GM18861 (cell line): Measurements from ENCODE around the gene PLCG2.
"Not testable (repeated sequence)": the region's sequence is repeated elsewhere in the genome, so short reads cannot be mapped to it uniquely, and the experiment has no call there.

Source experiments
- ATAC-seq: cut with Tn5 transposase; IDR thresholded peaks from one replicate; pipeline ENCODE4 v1.9.1; 2021; ENCODE audit not compliant: unreplicated experiment

Gene PLCG2

GRCh38 chr16:81987121-81987520 lies 208.0 kb downstream of the PLCG2 start:
- ATAC-seq, result no peak

- no peak for ATAC-seq
Observed at GRCh38 chr16:81987706-81988105, 208.6 kb downstream of the PLCG2 start.

DNA sequence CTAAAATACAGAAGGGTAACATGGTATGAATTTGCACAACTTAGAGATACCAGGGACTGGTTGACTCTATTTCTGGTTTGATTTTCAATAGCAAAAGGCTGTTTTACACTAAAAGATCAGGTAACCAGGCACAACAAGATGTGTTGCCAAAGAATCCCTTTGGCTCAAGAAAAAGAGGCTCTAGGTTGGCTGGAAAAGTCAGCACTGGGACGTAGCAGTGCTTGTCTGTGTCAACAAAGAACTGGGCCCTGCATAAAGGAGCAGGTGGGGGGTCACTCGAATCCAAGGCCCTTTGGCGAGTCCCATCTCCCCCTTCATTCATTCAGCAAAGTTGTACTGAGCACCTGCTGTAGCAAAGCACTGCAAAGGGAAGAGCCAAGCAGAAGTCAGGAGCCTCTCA lies 213.8 kb downstream of the PLCG2 start:
- ATAC-seq, result no peak

DNA sequence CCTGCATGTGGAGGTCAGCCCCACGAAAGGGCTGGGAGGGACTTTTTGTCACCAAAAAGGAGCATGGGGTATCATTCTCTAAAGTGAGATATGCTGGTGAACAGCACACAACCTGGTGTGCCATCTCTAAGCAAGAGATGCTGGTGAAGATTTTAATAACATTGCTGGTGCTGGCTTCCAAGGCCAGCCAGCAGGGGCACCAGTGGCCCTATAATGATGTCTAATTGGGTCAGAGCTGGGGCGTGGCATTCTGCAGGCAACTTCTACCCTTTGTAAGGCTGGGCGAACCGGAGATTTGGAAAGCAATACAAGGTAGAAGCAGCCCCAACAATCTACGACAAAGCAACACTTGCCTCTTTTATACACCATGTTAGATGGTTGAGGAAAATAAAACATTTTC lies 215.4 kb downstream of the PLCG2 start:
- ATAC-seq, result no peak

DNA sequence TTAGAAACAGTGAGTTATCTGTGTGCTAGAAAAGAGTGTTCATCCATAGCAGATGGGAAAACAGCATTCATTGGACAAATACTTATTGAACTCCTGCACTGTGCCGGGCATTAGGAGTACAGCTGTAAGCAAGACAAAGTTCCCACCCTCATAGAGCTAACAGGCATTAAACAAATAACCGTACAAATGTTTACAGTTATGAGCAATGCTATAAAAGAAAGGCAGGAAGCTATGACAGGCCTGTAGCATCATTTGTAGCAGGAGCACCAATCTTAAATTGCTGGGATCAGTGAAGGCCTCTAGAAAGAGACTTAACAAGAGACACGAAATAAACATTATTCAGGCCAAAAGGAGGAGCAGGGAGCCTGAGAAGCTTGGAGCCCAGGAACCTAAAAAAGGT lies 216.6 kb downstream of the PLCG2 start:
- ATAC-seq, result no peak

DNA sequence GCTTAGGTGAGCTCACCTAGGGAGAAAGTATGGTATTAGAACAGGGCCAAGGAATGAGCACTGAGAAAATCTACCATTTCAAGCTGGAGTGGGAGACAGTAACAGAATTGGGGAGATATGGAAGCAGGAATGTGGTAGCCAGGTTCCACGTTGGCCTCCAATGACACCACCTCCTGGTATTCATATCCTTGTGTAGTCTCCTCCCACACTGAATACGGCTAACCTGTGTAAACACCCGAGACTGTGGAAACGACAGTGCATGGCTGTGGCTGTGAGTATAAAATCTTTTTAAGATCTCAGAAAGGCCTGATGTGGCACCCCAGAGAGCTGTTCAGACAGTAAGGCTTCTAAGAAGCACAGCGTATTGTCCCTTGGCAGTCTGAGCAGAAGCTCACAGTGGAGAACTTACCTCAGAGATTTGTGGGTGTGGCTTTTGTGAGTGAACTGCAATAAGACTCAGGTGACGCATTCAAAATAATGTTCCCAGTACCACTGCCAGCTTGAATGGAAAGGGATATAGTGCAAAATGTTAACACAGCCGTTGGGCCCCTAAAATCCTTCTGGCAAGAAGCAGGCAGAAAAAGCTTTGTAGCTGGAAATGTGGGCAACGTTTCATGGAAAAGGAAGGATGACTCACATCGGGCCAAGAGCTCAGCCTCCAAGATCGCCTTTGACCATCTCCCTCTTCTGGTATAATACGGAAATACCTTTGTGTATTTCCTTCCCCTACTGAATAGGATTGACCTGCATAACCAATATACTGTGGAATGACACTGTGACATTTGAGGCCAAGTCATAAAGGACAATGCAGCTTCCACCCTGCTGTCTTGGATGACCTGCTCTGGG lies 217.8 kb downstream of the PLCG2 start:
- no peak for ATAC-seq

GRCh38 chr16:81997738-81998137 lies 218.6 kb downstream of the PLCG2 start:
- ATAC-seq, result no peak

DNA sequence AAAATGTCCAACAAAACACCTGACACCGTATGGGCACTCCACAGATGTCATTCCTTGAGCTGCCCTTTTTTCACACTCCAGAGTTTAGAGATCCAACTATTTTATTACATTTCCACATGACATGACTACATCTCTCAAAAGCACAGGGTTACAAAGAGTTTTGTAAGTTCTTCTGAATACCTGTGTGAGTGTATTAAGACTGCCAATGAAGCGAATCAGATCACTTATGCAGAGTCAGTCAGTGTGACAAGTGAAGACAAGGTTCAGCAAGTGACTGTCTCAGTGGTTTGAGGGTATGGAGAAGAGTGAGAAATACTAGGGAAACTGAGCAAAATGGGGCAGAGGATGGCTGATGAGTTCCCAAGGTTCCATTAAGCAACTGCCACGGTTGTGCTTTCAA lies 223.7 kb downstream of the PLCG2 start:
- ATAC-seq, result no peak

DNA sequence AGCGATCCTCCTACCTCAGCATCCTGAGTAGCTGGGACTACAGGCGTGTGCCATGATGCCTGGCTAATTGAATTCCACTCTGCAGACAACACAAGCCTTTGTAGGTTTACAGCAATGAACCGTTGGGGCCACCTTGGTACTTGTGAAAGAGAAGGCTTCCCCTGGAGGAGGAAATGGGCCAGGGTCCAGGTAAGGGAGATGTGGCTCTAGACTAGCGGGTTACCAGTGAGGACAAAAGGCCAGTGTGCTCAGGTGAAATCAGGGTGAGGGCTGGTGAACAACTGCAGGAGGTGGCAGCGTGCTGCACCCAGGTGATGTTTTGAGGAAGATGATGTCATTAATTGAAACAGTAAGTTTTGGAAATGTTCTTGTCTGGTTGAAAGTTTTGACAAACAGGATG lies 225.5 kb downstream of the PLCG2 start:
- no peak for ATAC-seq

- ATAC-seq, result no peak
Observed at GRCh38 chr16:82005027-82005830, 226.1 kb downstream of the PLCG2 start.

GRCh38 chr16:82006036-82006435 lies 226.9 kb downstream of the PLCG2 start:
- ATAC-seq, result no peak

DNA sequence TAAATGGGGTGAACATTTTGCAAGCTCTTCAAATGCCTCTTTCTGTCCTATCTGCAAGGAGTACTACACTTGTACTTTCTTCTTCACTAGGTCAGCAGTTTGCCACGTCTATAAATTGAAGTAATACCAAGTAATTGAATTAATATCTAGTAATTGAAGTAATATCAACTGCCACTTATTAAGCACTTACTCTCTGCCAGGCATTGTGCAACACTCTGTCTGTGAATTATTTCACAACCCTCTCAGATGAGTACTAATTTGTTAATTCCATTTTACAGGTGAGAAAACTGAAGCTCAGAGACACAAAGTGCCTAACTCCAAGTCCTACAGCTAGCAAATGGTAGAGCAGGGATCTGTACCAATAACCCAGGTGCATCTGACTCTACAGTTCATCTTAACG lies 228.1 kb downstream of the PLCG2 start:
- no peak for ATAC-seq

- ATAC-seq, result no peak
Observed at GRCh38 chr16:82008957-82009592, 230.0 kb downstream of the PLCG2 start.

DNA sequence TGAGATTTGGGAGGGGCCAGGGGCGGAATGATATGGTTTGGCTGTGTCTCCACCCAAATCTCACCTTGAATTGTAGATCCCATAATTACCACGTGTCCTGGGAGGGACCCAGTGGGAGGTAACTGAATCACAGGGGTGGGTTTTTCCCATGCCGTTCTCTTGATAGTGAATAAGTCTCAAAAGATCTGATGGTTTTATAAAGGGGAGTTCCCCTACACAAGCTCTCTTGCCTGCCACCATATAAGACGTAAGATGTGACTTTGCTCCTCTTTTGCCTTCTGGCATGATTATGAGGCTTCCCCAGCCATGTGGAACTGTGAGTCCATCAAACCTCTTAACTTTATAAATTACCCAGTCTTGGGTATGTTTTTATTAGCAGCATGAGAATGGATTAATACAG lies 230.7 kb downstream of the PLCG2 start:
- not testable (repeated sequence) for ATAC-seq

GRCh38 chr16:82010649-82011048 lies 231.6 kb downstream of the PLCG2 start:
- no peak for ATAC-seq

DNA sequence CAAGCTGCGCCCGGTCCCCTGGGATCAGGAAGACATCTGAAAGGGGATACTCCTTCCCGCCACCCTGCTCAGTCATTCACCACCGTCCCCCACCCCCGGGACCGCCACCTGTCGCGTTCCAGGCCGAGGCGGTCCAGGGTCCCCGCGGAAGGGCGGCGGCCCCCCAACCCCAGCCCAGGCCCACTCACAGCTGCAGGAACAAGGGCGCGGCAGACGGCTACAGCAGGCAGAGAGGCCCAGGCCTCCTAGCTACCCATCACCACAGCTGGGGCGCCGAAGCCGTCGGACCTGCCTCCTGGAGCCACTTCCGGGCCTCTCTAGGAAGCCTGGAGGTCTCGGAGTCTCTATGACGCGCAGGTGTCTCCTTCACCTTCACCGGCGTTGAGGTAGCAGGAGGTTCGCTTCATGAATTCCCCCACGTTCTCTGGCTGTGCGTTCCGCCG lies 232.1 kb downstream of the PLCG2 start, which contains the start of gene SDR42E1:
Gene SDR42E1, minus strand, starts transcription at position 272 of the 443 bp plus-strand sequence. CDS start 10,612 bp downstream, outside the sequence.
- peak; percentile 95 for ATAC-seq
